ENCODE measurements around the gene WNT9A.

WNT9A gene

DNA sequence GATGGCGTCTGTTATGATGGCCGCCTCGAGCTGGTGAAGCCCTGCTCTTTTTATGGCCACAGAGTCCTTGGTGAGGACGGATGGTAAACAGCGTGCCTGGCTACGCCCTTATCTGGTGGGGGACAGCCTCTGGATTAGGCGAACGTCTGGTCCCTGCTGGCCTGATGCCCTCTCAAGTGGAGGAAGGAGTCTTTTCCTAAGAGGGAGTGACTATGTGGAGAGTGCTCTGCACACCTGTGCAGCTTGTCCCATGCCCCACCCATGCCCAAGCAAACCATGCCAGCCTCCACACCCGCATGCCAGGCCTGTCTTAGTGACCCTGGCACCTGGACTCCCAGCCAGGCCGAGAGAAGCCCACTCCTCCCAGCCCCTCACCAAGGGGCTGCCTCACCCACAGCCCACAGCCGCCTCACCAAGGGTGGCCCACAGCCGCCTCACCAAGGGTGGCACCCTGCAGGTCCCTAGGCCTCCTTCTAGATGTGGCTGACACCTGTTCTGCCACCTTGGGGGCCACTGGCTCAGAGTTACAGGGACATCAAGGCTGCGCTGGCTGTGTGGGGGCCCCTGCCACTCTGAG is 40.2 kb downstream of the WNT9A start:
- no peaks in the 10 kb centered on the region for H3K9me2 ChIP-seq (replicated peaks; ENCODE audit: control insufficient read depth, low read length)
- no peaks in the 10 kb centered on the region for H3K9me3 ChIP-seq (ENCODE audit: control insufficient read depth, insufficient read depth, low read length)
- no peak overlapping the region for H3K27ac ChIP-seq (ENCODE audit: low read depth, low read length)
- H3K4me1 ChIP-seq (ENCODE audit: control insufficient read depth, low read length): no peaks in the 10 kb centered on the region
- H4K20me1 ChIP-seq (ENCODE audit: control insufficient read depth, insufficient read depth, low read depth, low read length): no peaks in the 10 kb centered on the region
- H3K4me3 ChIP-seq (ENCODE audit: low read length): no peak overlapping the region
- TF ChIP-seq, protein P1, sequence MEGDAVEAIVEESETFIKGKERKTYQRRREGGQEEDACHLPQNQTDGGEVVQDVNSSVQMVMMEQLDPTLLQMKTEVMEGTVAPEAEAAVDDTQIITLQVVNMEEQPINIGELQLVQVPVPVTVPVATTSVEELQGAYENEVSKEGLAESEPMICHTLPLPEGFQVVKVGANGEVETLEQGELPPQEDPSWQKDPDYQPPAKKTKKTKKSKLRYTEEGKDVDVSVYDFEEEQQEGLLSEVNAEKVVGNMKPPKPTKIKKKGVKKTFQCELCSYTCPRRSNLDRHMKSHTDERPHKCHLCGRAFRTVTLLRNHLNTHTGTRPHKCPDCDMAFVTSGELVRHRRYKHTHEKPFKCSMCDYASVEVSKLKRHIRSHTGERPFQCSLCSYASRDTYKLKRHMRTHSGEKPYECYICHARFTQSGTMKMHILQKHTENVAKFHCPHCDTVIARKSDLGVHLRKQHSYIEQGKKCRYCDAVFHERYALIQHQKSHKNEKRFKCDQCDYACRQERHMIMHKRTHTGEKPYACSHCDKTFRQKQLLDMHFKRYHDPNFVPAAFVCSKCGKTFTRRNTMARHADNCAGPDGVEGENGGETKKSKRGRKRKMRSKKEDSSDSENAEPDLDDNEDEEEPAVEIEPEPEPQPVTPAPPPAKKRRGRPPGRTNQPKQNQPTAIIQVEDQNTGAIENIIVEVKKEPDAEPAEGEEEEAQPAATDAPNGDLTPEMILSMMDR (IDR thresholded peaks at IDR 0.05; ENCODE audit: low read depth, low read length, poor library complexity, severe bottlenecking): no peak
- no peak for TF ChIP-seq EZH2phosphoT487 (IDR thresholded peaks at IDR 0.05; ENCODE audit: borderline replicate concordance, low read length)
- no peak overlapping the region for H3K4me2 ChIP-seq (ENCODE audit: low read length)
- no peaks in the 10 kb centered on the region for H3F3A ChIP-seq (ENCODE audit: control insufficient read depth, insufficient read depth)
- H3K27me3 ChIP-seq (ENCODE audit: control insufficient read depth, low read length): no peaks in the 10 kb centered on the region
- H3K36me3 ChIP-seq (ENCODE audit: control insufficient read depth, low read length): no peaks in the 10 kb centered on the region
- H3K79me2 ChIP-seq (ENCODE audit: control insufficient read depth, low read length): no peaks in the 10 kb centered on the region

DNA sequence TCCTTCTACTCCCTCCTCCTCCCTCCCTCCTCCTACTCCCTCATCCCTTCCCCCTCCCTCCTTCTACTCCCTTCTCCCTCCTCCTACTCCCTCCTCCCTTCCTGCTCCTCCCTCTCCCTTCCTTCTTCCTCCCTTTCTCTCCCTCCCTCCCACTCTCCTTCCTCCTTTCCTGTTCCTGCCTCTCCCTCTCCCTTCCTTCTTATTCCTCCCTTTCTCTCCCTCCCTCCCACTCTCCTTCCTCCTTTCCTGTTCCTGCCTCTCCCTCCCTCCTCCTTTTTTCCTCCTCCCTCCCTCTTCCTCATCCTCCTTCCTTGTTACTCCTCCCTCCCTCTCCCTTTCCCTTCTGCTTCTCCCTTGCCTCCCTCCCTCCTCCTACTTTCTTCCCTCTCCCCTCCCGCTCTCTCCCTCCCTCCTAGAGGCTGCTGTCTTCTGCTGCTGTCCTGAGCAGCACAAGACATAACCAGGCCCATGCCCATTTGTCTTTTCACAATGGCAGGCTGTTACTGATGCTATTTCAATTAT is 41.1 kb downstream of the WNT9A start:
- no peaks in the 10 kb centered on the region for H3F3A ChIP-seq (ENCODE audit: control insufficient read depth, insufficient read depth)
- no peaks in the 10 kb centered on the region for H3K9me2 ChIP-seq (replicated peaks; ENCODE audit: control insufficient read depth, low read length)
- TF ChIP-seq EZH2phosphoT487 (IDR thresholded peaks at IDR 0.05; ENCODE audit: borderline replicate concordance, low read length): no peak
- TF ChIP-seq, protein P1 (IDR thresholded peaks at IDR 0.05; ENCODE audit: low read depth, low read length, poor library complexity, severe bottlenecking): no peak
- H3K79me2 ChIP-seq (ENCODE audit: control insufficient read depth, low read length): no peaks in the 10 kb centered on the region
- no peak overlapping the region for H3K4me3 ChIP-seq (ENCODE audit: low read length)
- H4K20me1 ChIP-seq (ENCODE audit: control insufficient read depth, insufficient read depth, low read depth, low read length): no peaks in the 10 kb centered on the region
- H3K9me3 ChIP-seq (ENCODE audit: control insufficient read depth, insufficient read depth, low read length): no peaks in the 10 kb centered on the region
- no peaks in the 10 kb centered on the region for H3K4me1 ChIP-seq (ENCODE audit: control insufficient read depth, low read length)
- H3K36me3 ChIP-seq (ENCODE audit: control insufficient read depth, low read length): no peaks in the 10 kb centered on the region
- no peak overlapping the region for H3K4me2 ChIP-seq (ENCODE audit: low read length)
- H3K27me3 ChIP-seq (ENCODE audit: control insufficient read depth, low read length): no peaks in the 10 kb centered on the region
- no peak overlapping the region for H3K27ac ChIP-seq (ENCODE audit: low read depth, low read length)

DNA sequence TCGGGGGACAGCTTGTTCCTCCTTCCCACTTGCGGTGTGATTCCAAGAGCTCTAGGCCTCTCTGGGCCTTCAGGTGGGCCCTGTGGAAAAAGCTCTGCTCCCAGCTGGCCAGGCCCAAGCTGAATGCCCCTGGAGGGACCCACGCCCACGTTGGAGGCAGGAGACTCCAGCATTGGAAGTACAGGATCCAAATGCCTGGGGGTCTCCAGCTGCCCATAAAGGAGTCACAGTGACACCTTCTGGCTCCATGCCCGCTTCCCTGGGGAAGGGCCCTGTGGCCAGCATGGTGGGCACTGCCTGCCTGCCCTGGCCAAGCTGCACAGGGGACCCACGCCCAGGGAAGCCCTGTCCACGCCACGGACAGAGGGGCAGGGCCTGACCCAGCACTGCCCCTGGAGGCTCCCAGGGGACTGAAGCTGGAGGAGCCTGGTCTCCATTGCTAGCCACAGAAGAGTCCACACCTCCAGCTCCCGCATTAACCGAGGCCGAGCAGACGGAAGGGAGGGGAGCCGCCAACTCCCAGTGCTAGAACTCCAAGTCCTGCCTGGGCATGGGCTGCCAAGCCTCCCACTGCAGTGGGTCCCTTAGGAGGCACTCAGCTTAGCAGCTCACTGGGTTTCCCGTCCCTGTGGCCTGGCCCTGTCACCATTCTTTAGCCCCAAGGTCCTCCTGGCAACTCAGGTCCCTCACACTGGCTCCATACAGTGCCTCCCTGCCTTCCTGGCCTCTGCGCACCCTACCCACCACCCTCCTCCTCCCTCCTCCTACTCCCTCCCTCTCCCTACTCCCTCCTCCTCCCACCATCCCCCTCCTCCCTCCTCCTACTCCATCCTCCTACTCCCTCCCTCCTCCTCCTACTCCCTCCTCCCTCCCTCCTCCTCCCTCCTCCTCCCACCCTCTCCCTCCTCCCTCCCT is 41.9 kb downstream of the WNT9A start:
- Histone ChIP-seq H3F3A (ENCODE audit: control insufficient read depth, insufficient read depth) (no peaks in the 10 kb centered on the region), H4K20me1 (ENCODE audit: control insufficient read depth, insufficient read depth, low read depth, low read length) (no peaks in the 10 kb centered on the region), H3K36me3 (ENCODE audit: control insufficient read depth, low read length) (no peaks in the 10 kb centered on the region), H3K4me2 (ENCODE audit: low read length) (no peak overlapping the region), H3K4me1 (ENCODE audit: control insufficient read depth, low read length) (no peaks in the 10 kb centered on the region), H3K27me3 (ENCODE audit: control insufficient read depth, low read length) (no peaks in the 10 kb centered on the region), H3K79me2 (ENCODE audit: control insufficient read depth, low read length) (no peaks in the 10 kb centered on the region), H3K9me2 (replicated peaks; ENCODE audit: control insufficient read depth, low read length) (no peaks in the 10 kb centered on the region), H3K27ac (ENCODE audit: low read depth, low read length) (no peak overlapping the region), H3K4me3 (ENCODE audit: low read length) (no peak overlapping the region), H3K9me3 (ENCODE audit: control insufficient read depth, insufficient read depth, low read length) (no peaks in the 10 kb centered on the region)
- TF ChIP-seq, protein P1 (IDR thresholded peaks at IDR 0.05; ENCODE audit: low read depth, low read length, poor library complexity, severe bottlenecking): no peak
- TF ChIP-seq EZH2phosphoT487 (IDR thresholded peaks at IDR 0.05; ENCODE audit: borderline replicate concordance, low read length): no peak
